IMR-90 (cell line): ENCODE data around the gene CCDC88C.

Source experiments
- BHLHE40 ChIP-seq: fragments of 150-350 bp; IDR thresholded peaks from 2 replicates; pipeline ENCODE4 v1.6.1; 2016; ENCODE audit warnings: mild to moderate bottlenecking, low read depth, low read length
- MAFK ChIP-seq: IDR thresholded peaks from 2 replicates; pipeline ENCODE4 v1.6.1; 2012; ENCODE audit warnings: low read depth, low read length, improper control_type of control experiment
- MXI1 ChIP-seq: IDR thresholded peaks from 2 replicates; pipeline ENCODE4 v1.6.1; 2012; ENCODE audit warnings: low read depth, mild to moderate bottlenecking, low read length, moderate library complexity, borderline replicate concordance
- NFE2L2 ChIP-seq: fragments of 150-350 bp; IDR thresholded peaks from 2 replicates; pipeline ENCODE4 v1.6.1; 2016; ENCODE audit warnings: low read depth, mild to moderate bottlenecking, low read length
- POLR2A ChIP-seq: IDR thresholded peaks from 2 replicates; pipeline ENCODE4 v1.6.1; 2012; ENCODE audit warnings: mild to moderate bottlenecking, low read depth, low read length
- RFX5 ChIP-seq: IDR thresholded peaks from 2 replicates; pipeline ENCODE4 v1.8.0; 2012; ENCODE audit warnings: low read depth, mild to moderate bottlenecking, low read length, moderate library complexity
- SMC3 ChIP-seq: fragments of 150-350 bp; IDR thresholded peaks from 2 replicates; pipeline ENCODE4 v1.6.1; 2016; ENCODE audit warnings: low read depth, mild to moderate bottlenecking, antibody characterized with exemption, low read length, moderate library complexity
- TF ChIP-seq, protein P1 (sequence below): conservative IDR thresholded peaks from 2 replicates; pipeline ENCODE4 v1.5.1; 2012; ENCODE audit warnings: mild to moderate bottlenecking, low read depth, low read length, improper control_type of control experiment
- TF ChIP-seq, protein P2 (sequence below): fragments of 150-350 bp; IDR thresholded peaks from 2 replicates; pipeline ENCODE4 v1.6.1; 2017; ENCODE audit warnings: mild to moderate bottlenecking, antibody characterized with exemption, low read length, low read depth
- TF ChIP-seq, protein P3 (sequence below): fragments of 150-350 bp; IDR thresholded peaks from 2 replicates; pipeline ENCODE4 v1.6.1; 2016; ENCODE audit warnings: low read depth, mild to moderate bottlenecking, low read length, moderate library complexity, borderline replicate concordance

DNA sequence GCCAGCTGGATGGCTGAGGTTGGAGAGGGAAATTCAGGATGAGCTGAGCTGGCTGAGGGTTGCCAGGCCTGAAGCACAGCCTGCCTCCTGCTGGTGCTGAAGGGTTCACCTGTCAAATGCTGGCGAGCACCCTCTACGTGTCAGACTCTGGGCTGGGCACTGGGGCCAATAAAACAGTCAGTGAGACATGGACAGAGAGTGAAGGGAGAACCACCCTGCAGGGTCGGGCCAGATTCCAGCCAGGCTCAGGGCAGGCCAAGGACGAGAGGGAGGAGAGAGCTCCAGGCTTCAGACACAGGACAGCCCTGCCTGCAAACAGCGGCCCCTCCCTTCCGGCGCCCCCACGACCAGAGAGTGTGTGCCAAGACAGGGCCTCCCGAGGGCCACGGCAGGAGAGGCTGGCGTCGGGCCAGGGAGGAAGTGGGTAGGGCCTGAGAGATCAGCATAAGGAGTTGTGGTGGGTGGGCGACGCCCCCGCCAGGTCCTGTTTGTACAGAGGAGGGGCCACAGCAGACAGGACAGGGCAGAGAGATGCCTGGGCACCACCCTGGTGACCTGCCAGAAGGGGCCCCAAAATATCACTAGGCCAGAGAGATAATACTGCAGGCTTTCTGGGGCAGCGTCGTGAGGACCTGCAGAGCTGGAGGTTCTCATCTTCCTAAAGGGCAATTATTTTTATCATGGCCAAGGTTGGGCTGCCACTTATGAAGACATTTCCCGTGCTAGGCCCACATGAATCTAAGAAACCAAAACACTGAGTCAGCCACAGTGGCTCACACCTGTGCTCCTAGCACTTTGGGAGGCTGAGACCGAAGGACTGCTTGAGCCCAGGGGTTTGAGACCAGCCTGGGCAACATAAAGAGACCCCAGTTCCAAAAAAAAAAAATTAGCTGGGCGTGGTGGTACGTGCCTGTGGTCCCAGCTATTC lies 100.0 kb downstream of the CCDC88C start:
- TF ChIP-seq, protein P1, sequence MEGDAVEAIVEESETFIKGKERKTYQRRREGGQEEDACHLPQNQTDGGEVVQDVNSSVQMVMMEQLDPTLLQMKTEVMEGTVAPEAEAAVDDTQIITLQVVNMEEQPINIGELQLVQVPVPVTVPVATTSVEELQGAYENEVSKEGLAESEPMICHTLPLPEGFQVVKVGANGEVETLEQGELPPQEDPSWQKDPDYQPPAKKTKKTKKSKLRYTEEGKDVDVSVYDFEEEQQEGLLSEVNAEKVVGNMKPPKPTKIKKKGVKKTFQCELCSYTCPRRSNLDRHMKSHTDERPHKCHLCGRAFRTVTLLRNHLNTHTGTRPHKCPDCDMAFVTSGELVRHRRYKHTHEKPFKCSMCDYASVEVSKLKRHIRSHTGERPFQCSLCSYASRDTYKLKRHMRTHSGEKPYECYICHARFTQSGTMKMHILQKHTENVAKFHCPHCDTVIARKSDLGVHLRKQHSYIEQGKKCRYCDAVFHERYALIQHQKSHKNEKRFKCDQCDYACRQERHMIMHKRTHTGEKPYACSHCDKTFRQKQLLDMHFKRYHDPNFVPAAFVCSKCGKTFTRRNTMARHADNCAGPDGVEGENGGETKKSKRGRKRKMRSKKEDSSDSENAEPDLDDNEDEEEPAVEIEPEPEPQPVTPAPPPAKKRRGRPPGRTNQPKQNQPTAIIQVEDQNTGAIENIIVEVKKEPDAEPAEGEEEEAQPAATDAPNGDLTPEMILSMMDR = no peak
- no peak for TF ChIP-seq MAFK
- no peak for TF ChIP-seq POLR2A
- no peak for TF ChIP-seq RFX5
- TF ChIP-seq, protein P2, sequence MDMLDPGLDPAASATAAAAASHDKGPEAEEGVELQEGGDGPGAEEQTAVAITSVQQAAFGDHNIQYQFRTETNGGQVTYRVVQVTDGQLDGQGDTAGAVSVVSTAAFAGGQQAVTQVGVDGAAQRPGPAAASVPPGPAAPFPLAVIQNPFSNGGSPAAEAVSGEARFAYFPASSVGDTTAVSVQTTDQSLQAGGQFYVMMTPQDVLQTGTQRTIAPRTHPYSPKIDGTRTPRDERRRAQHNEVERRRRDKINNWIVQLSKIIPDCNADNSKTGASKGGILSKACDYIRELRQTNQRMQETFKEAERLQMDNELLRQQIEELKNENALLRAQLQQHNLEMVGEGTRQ = no peak
- no peak for TF ChIP-seq SMC3
- TF ChIP-seq MXI1 = no peak
- no peak for TF ChIP-seq BHLHE40
- TF ChIP-seq NFE2L2 = no peak
- TF ChIP-seq, protein P3, sequence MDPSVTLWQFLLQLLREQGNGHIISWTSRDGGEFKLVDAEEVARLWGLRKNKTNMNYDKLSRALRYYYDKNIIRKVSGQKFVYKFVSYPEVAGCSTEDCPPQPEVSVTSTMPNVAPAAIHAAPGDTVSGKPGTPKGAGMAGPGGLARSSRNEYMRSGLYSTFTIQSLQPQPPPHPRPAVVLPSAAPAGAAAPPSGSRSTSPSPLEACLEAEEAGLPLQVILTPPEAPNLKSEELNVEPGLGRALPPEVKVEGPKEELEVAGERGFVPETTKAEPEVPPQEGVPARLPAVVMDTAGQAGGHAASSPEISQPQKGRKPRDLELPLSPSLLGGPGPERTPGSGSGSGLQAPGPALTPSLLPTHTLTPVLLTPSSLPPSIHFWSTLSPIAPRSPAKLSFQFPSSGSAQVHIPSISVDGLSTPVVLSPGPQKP = no peak
